Panc1 (cell line): ENCODE results near the gene ITPR2.

Source experiments
- POLR2AphosphoS5 ChIP-seq: IDR thresholded peaks from 2 replicates; pipeline ENCODE4 v1.6.1; 2012; ENCODE audit warnings: mild to moderate bottlenecking, low read depth, low read length, moderate library complexity
- SIN3A ChIP-seq: IDR thresholded peaks from 2 replicates; pipeline ENCODE4 v1.6.1; 2012; ENCODE audit warnings: low read depth, mild to moderate bottlenecking, low read length, moderate library complexity, borderline replicate concordance; ENCODE audit not compliant: insufficient read depth
- TCF7L2 ChIP-seq: IDR thresholded peaks from 2 replicates; pipeline ENCODE4 v1.6.1; 2011; ENCODE audit warnings: mild to moderate bottlenecking, low read depth, low read length, inconsistent platforms
- TF ChIP-seq, protein P1 (sequence below): fragments of 450-650 bp; IDR thresholded peaks from 2 replicates; pipeline ENCODE4 v1.5.1; 2017; ENCODE audit warnings: mild to moderate bottlenecking
- TF ChIP-seq, protein P2 (sequence below), 2 experiments: IDR thresholded peaks; 2 replicates each; pipeline ENCODE4 v1.6.1; 2011 to 2012; ENCODE audit warnings: low read depth in 2 of 2, control low read depth in 1 of 2, low read length in 1 of 2, mild to moderate bottlenecking in 1 of 2, moderate library complexity in 1 of 2; ENCODE audit not compliant: insufficient read depth in 1 of 2

DNA sequence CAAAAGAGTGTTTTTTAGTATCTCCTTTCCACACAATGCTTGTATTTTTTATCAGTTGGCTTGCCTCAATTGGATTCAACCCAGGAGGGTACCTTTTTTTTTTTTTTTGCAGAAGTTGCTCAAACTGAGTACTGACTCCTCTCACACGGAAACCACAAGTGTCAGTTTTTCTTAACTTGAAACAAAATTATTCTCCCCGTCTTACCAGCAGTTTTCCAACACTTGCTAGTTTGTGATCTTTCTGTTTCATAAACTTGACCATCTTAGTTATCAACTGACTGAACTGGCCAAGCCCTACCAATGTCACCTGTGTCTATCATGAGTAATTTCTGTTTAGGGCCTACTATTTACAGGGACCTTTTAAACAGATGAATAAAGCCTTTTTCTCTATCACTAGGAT, 34.1 kb upstream of the ITPR2 start:
- TF ChIP-seq, protein P1, sequence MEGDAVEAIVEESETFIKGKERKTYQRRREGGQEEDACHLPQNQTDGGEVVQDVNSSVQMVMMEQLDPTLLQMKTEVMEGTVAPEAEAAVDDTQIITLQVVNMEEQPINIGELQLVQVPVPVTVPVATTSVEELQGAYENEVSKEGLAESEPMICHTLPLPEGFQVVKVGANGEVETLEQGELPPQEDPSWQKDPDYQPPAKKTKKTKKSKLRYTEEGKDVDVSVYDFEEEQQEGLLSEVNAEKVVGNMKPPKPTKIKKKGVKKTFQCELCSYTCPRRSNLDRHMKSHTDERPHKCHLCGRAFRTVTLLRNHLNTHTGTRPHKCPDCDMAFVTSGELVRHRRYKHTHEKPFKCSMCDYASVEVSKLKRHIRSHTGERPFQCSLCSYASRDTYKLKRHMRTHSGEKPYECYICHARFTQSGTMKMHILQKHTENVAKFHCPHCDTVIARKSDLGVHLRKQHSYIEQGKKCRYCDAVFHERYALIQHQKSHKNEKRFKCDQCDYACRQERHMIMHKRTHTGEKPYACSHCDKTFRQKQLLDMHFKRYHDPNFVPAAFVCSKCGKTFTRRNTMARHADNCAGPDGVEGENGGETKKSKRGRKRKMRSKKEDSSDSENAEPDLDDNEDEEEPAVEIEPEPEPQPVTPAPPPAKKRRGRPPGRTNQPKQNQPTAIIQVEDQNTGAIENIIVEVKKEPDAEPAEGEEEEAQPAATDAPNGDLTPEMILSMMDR, result no peak
- no peak for TF ChIP-seq POLR2AphosphoS5
- TF ChIP-seq, protein P2, sequence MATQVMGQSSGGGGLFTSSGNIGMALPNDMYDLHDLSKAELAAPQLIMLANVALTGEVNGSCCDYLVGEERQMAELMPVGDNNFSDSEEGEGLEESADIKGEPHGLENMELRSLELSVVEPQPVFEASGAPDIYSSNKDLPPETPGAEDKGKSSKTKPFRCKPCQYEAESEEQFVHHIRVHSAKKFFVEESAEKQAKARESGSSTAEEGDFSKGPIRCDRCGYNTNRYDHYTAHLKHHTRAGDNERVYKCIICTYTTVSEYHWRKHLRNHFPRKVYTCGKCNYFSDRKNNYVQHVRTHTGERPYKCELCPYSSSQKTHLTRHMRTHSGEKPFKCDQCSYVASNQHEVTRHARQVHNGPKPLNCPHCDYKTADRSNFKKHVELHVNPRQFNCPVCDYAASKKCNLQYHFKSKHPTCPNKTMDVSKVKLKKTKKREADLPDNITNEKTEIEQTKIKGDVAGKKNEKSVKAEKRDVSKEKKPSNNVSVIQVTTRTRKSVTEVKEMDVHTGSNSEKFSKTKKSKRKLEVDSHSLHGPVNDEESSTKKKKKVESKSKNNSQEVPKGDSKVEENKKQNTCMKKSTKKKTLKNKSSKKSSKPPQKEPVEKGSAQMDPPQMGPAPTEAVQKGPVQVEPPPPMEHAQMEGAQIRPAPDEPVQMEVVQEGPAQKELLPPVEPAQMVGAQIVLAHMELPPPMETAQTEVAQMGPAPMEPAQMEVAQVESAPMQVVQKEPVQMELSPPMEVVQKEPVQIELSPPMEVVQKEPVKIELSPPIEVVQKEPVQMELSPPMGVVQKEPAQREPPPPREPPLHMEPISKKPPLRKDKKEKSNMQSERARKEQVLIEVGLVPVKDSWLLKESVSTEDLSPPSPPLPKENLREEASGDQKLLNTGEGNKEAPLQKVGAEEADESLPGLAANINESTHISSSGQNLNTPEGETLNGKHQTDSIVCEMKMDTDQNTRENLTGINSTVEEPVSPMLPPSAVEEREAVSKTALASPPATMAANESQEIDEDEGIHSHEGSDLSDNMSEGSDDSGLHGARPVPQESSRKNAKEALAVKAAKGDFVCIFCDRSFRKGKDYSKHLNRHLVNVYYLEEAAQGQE (IDR thresholded peaks at IDR 0.05; ENCODE audit: insufficient read depth in 1 of 2, low read depth in 2 of 2, low read length in 1 of 2), result no peak
- TF ChIP-seq SIN3A, result no peak
- no peak for TF ChIP-seq TCF7L2
